HEK293T (cell line): ENCODE data around the gene CHAT.
A peak's percentile ranks its signal among the peaks of the same experiment; 100 is the strongest.

ENCODE experiments used
- CTCF ChIA-PET: fragments of 350-600 bp; formaldehyde crosslinking; extraction: SDS; loops from one replicate; lab custom pipeline; 2021; ENCODE audit warnings: antibody characterized with exemption, inconsistent platforms; lab: Yijun Ruan, JAX
- POLR2A ChIA-PET: fragments of 350-600 bp; formaldehyde crosslinking; extraction: SDS; loops from one replicate; lab custom pipeline; 2020; ENCODE audit warnings: antibody characterized with exemption, inconsistent platforms; lab: Yijun Ruan, JAX
- DNase-seq: peaks from one replicate; pipeline ENCODE4 v3.0.0; 2012; ENCODE audit warnings: mixed read lengths; ENCODE audit errors: extremely low spot score
- ARNT ChIP-seq: fragments of 450-650 bp; IDR thresholded peaks from 2 replicates; pipeline ENCODE4 v1.6.1; 2017; ENCODE audit warnings: mild to moderate bottlenecking
- BHLHE40 ChIP-seq: fragments of 450-650 bp; IDR thresholded peaks from 2 replicates; pipeline ENCODE4 v1.6.1; 2016; ENCODE audit warnings: mild to moderate bottlenecking, moderate library complexity, borderline replicate concordance
- CTBP1 ChIP-seq: fragments of 450-650 bp; IDR thresholded peaks from 2 replicates; pipeline ENCODE4 v1.6.1; 2016; ENCODE audit warnings: borderline replicate concordance
- ELF4 ChIP-seq: fragments of 450-650 bp; IDR thresholded peaks from 2 replicates; pipeline ENCODE4 v1.6.1; 2017; ENCODE audit warnings: antibody characterized with exemption
- FOXA1 ChIP-seq: fragments of 450-650 bp; IDR thresholded peaks from 2 replicates; pipeline ENCODE4 v1.6.1; 2016; ENCODE audit warnings: mild to moderate bottlenecking
- FOXK2 ChIP-seq: fragments of 450-650 bp; IDR thresholded peaks from 2 replicates; pipeline ENCODE4 v1.6.1; 2016; ENCODE audit warnings: mild to moderate bottlenecking
- FOXM1 ChIP-seq: fragments of 450-650 bp; IDR thresholded peaks from 2 replicates; pipeline ENCODE4 v1.6.1; 2017; ENCODE audit warnings: mild to moderate bottlenecking, borderline replicate concordance
- HDGF ChIP-seq: fragments of 450-650 bp; IDR thresholded peaks from 2 replicates; pipeline ENCODE4 v1.6.1; 2017; ENCODE audit warnings: antibody characterized with exemption, borderline replicate concordance
- L3MBTL2 ChIP-seq: fragments of 450-650 bp; conservative IDR thresholded peaks from 2 replicates; pipeline ENCODE4 v1.6.1; 2016; ENCODE audit warnings: mild to moderate bottlenecking
- LEF1 ChIP-seq: fragments of 450-650 bp; IDR thresholded peaks from 2 replicates; pipeline ENCODE4 v1.6.1; 2017; ENCODE audit warnings: mild to moderate bottlenecking, borderline replicate concordance
- NFRKB ChIP-seq: fragments of 450-650 bp; IDR thresholded peaks from 2 replicates; pipeline ENCODE4 v1.6.1; 2016; ENCODE audit warnings: mild to moderate bottlenecking, moderate library complexity
- SP1 ChIP-seq: fragments of 450-650 bp; IDR thresholded peaks from 2 replicates; pipeline ENCODE4 v1.6.1; 2017
- SUZ12 ChIP-seq: fragments of 450-650 bp; IDR thresholded peaks from 2 replicates; pipeline ENCODE4 v1.6.1; 2016; ENCODE audit warnings: mild to moderate bottlenecking
- TARDBP ChIP-seq: fragments of 450-650 bp; IDR thresholded peaks from 2 replicates; pipeline ENCODE4 v1.6.1; 2016
- ZNF384 ChIP-seq: fragments of 450-650 bp; IDR thresholded peaks from 2 replicates; pipeline ENCODE4 v1.6.1; 2016
- TF ChIP-seq, protein P1 (sequence below): fragments of 450-650 bp; IDR thresholded peaks from 2 replicates; pipeline ENCODE4 v1.6.1; 2016

The CHAT gene

DNA sequence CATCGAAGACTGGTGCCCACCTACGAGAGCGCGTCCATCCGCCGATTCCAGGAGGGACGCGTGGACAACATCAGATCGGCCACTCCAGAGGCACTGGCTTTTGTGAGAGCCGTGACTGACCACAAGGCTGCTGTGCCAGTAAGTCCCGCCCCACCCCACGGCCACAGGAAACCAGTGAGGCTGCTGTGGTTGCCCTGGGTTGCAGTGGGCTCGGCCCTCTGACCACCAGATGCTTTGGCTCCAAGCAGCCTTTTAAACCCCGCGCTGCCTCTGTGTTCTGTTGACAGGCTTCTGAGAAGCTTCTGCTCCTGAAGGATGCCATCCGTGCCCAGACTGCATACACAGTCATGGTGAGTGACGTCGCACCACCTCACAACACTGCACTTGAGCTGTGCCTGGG is 41.3 kb downstream of the CHAT start:
- POLR2A ChIA-PET, result no interaction called here
- CTCF ChIA-PET, result no interaction called here
- TF ChIP-seq NFRKB, result no peak
- TF ChIP-seq FOXA1, result no peak
- TF ChIP-seq, protein P1, sequence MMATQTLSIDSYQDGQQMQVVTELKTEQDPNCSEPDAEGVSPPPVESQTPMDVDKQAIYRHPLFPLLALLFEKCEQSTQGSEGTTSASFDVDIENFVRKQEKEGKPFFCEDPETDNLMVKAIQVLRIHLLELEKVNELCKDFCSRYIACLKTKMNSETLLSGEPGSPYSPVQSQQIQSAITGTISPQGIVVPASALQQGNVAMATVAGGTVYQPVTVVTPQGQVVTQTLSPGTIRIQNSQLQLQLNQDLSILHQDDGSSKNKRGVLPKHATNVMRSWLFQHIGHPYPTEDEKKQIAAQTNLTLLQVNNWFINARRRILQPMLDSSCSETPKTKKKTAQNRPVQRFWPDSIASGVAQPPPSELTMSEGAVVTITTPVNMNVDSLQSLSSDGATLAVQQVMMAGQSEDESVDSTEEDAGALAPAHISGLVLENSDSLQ, result no peak
- no peak for TF ChIP-seq HDGF
- TF ChIP-seq CTBP1, result no peak
- no peak for TF ChIP-seq FOXM1
- TF ChIP-seq TARDBP, result no peak
- no peak for TF ChIP-seq BHLHE40
- TF ChIP-seq ZNF384, result no peak
- TF ChIP-seq SP1, result no peak
- TF ChIP-seq L3MBTL2, result no peak
- no peak for TF ChIP-seq LEF1
- DNase-seq, result no peak

DNA sequence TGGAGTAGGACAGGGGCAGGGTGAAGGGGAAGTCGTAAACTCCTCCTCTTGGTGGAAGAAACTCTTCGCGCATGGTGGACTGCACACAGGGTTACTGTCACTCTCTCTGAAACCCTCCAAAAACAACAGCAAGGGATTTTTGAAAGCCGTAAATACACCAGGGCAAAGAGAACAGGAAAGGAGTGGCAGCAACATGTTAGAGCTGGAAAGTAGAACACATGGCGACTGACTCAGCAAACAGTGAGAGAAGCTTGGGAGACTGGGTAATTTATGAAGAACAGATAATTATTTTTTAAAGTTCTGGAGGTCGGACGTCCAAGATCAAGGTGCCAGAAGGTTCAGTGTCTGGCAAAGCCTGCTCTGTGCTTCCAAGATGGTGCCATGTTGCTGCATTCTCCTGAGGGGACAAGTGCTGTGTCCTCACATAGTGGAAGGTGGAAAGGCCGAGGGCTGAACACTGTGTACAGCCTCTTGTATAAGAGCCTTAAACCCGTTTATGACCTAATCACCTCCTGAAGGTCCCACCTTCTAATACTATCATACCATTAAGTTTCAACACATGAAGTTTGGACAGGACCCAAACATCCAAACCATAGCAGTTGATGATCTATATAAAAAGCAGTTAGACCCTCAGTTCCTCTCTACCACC is 43.1 kb downstream of the CHAT start:
- TF ChIP-seq BHLHE40 (no peak), SUZ12 (no peak), NFRKB (no peak), ELF4 (no peak), FOXA1 (no peak)
- CTCF ChIA-PET, result no interaction called here
- POLR2A ChIA-PET, result no interaction called here
- DNase-seq, result no peak

DNA sequence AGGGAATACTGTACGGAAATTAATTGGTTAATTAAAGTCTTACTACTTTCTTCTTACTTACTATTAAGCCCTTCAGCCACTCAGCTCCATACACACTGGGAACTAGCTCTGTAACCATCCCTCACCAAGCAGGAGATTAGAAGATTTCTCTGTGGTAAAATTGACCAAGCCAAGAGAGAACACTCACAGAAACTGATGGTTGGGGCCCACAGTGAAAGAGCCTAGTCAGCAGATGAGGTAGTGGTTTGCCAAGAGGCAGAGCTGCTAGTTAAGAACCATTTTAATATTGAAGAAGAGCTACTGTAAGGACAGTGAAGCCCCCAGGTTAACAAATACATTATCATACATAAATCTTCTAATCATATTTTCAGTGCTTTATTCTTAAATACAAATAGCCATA is 43.8 kb downstream of the CHAT start:
- TF ChIP-seq CTBP1 (no peak), FOXA1 (no peak), TARDBP (no peak), BHLHE40 (no peak), HDGF (no peak), SP1 (no peak), NFRKB (no peak), FOXK2 (no peak), LEF1 (no peak), ELF4 (no peak), ZNF384 (no peak), FOXM1 (no peak), L3MBTL2 (no peak), SUZ12 (no peak)
- TF ChIP-seq, protein P1, result no peak
- ChIA-PET POLR2A (no interaction called here), CTCF (no interaction called here)
- no peak for DNase-seq

DNA sequence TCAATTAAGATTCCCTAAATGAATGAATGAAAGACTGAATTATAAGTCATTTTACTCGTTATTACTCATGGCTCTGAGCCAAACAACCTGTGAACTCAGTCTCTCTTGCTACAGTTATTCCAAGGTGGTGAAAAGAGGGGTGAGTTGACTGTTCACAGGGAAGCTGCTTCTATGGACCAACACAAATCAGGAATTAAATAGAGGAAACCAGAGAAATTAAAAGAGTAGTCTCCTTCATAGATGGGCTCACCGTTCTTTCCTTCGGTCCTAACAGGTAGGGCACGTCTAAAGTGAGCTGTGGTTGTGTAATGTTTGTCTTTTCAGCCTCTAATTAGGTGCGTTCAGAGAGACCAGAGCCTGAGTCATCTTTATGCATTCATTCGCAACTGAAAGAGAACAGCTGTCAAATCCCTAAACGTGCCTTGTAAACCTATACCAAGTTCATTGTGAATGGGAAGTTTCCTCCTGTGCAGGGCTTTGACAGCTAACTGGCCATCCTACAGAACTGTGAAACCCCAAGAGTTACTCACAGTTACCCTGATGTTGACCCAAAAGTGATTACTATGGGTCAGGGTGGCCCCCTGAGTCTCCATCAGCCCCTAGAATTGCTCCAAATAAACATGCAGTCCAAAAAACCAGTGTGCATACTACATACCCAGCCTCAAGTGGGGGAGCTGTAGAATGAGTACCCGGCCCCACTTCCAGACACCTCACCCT is 47.5 kb downstream of the CHAT start:
- CTCF ChIA-PET, result no interaction called here
- TF ChIP-seq ZNF384 (no peak), SP1 (no peak), TARDBP (no peak), HDGF (no peak), FOXK2 (no peak), ARNT (no peak)
- DNase-seq, result peak; percentile 2
- POLR2A ChIA-PET, result no interaction called here

DNA sequence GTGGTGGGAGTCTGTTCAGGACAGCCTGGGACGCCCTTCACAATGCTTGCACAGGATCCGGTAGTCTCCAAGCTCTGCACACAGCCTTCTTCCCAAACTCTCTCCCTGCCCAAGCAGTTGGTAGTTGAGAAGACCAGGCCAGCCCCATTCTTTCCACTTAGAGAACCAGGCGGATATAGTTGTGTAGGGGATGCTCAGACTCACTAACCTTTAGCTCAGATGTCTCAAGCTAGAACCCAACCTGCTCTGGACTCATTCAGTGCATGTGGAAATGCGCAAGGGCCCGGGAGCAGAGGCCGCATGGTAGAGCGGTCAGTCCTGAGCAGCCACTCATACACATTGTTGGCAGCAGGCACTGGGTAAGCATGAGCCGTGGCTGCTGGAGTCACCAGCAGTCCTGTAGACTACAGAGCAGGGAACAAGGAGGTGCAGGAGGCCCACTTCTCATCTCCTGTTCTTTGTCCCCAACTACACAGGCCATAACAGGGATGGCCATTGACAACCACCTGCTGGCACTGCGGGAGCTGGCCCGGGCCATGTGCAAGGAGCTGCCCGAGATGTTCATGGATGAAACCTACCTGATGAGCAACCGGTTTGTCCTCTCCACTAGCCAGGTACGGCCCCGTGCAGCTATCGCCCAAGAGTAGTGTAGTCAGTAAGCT is 48.5 kb downstream of the CHAT start:
- ChIA-PET CTCF (no interaction called here), POLR2A (no interaction called here)
- peak; percentile 4 for DNase-seq
- no peak for TF ChIP-seq L3MBTL2
- no peak for TF ChIP-seq SP1
- TF ChIP-seq BHLHE40, result no peak
- no peak for TF ChIP-seq FOXA1
- no peak for TF ChIP-seq FOXK2
- TF ChIP-seq NFRKB, result no peak

DNA sequence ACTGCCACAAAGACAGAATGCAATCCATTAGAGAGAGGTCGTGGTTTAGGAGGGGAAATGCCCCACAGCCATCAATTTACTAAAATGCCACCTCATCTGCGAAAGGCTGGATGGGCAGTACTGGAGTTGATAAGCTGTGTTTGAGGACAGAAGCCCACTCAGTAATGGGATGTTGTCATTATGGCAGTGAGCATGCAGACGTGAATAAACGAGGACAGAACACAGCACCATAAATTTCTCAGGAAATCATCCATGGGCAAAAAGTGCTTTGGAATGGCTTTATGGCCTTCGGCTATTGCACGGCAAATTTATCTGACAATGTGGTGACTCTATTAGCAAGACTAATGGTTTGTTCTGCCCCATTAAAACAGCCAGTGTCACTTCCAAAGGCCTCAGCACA is 49.8 kb downstream of the CHAT start:
- peak; percentile 3 for DNase-seq
- CTCF ChIA-PET, result no interaction called here
- POLR2A ChIA-PET, result no interaction called here
- TF ChIP-seq FOXK2 (no peak), NFRKB (no peak), HDGF (no peak), ZNF384 (no peak), ARNT (no peak), ELF4 (no peak), BHLHE40 (no peak), SP1 (no peak), FOXA1 (no peak), TARDBP (no peak), FOXM1 (no peak), CTBP1 (no peak)
- TF ChIP-seq, protein P1, result no peak
